Liver (tissue), 3 donors: Measurements from ENCODE around the gene PDGFA.

Experiments
- HNF4G ChIP-seq: IDR thresholded peaks from 2 replicates; pipeline ENCODE4 v1.6.1; 2016; ENCODE audit warnings: antibody characterized with exemption
- TF ChIP-seq, protein P1 (sequence below): IDR thresholded peaks from 2 replicates; pipeline ENCODE4 v1.6.1; 2016; ENCODE audit warnings: antibody characterized with exemption
- TF ChIP-seq, protein P2 (sequence below): fragments of 150-350 bp; IDR thresholded peaks from 2 replicates; pipeline ENCODE4 v1.5.1; 2017; ENCODE audit warnings: improper control_type of control experiment, low read depth, low read length; ENCODE audit not compliant: missing input control
- donor health status: healthy.
- donor health status: healthy.

DNA sequence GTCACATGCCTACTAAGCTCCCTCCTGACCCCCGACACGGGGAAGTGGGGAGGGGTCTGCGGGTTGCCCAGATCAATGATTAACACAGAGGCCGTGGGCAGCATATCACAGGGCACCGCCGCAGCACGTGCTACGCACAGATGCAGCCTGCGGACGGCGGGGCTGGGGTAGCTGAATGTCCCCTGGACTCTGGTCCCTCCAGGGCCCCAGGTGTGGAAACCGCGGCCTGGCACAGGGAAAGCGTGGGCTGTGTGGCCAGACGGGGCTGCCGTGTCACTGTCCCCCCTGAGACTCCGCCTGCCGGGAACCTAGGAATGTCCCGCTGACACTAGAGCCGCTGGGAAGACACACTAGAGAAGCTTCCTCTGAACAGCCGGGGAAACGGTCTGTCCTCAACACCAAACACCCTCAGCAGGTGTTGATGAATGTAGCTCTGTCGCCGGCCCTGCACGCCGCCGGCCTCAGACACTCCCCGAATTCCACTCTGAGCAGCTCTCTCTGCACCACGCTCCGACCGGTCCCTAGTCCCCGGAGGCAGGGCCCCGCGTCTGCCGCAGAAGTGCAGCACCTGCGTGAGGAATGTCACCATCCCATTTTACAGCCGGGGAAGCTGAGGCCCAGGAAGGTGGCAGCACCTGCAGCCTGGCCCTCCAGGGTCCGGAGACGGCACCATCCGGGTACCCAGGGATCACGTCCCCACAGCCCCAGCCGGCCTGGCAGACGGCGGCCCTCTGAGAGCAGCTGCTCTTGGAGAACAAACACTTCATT lies 33.4 kb upstream of the PDGFA start:
- TF ChIP-seq, protein P1, sequence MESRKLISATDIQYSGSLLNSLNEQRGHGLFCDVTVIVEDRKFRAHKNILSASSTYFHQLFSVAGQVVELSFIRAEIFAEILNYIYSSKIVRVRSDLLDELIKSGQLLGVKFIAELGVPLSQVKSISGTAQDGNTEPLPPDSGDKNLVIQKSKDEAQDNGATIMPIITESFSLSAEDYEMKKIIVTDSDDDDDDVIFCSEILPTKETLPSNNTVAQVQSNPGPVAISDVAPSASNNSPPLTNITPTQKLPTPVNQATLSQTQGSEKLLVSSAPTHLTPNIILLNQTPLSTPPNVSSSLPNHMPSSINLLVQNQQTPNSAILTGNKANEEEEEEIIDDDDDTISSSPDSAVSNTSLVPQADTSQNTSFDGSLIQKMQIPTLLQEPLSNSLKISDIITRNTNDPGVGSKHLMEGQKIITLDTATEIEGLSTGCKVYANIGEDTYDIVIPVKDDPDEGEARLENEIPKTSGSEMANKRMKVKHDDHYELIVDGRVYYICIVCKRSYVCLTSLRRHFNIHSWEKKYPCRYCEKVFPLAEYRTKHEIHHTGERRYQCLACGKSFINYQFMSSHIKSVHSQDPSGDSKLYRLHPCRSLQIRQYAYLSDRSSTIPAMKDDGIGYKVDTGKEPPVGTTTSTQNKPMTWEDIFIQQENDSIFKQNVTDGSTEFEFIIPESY, result no peak
- TF ChIP-seq, protein P2, sequence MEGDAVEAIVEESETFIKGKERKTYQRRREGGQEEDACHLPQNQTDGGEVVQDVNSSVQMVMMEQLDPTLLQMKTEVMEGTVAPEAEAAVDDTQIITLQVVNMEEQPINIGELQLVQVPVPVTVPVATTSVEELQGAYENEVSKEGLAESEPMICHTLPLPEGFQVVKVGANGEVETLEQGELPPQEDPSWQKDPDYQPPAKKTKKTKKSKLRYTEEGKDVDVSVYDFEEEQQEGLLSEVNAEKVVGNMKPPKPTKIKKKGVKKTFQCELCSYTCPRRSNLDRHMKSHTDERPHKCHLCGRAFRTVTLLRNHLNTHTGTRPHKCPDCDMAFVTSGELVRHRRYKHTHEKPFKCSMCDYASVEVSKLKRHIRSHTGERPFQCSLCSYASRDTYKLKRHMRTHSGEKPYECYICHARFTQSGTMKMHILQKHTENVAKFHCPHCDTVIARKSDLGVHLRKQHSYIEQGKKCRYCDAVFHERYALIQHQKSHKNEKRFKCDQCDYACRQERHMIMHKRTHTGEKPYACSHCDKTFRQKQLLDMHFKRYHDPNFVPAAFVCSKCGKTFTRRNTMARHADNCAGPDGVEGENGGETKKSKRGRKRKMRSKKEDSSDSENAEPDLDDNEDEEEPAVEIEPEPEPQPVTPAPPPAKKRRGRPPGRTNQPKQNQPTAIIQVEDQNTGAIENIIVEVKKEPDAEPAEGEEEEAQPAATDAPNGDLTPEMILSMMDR, result no peak
- no peak for TF ChIP-seq HNF4G
